ENCODE measurements around the gene GGA3.
A peak's percentile ranks its signal among the peaks of the same experiment; 100 is the strongest.

Gene GGA3

GRCh38 chr17:75238684-75239191, 22.7 kb downstream of the GGA3 start:
- H3K4me3 ChIP-seq (ENCODE audit: low read length), result no peak overlapping the region
- peak; percentile 93 for TF ChIP-seq CTCF (IDR thresholded peaks at IDR 0.05; ENCODE audit: insufficient read depth, low read depth, low read length, missing control alignments)
- peak; percentile 72 for DNase-seq (ENCODE audit: low read depth)

GRCh38 chr17:75238020-75238580, 23.3 kb downstream of the GGA3 start:
- no peak overlapping the region for H3K4me3 ChIP-seq (ENCODE audit: low read length)
- DNase-seq (ENCODE audit: low read depth), result no peak
- TF ChIP-seq CTCF (IDR thresholded peaks at IDR 0.05; ENCODE audit: insufficient read depth, low read depth, low read length, missing control alignments), result no peak

- no peak overlapping the region for H3K4me3 ChIP-seq (ENCODE audit: low read length)
- no peak for TF ChIP-seq CTCF (IDR thresholded peaks at IDR 0.05; ENCODE audit: insufficient read depth, low read depth, low read length, missing control alignments)
- no peak for DNase-seq (ENCODE audit: low read depth)
Measured at GRCh38 chr17:75237100-75238014, 24.0 kb downstream of the GGA3 start.

GRCh38 chr17:75232786-75233185, 28.6 kb downstream of the GGA3 start:
- DNase-seq (ENCODE audit: low read depth), result no peak
- no peak overlapping the region for H3K4me3 ChIP-seq (ENCODE audit: low read length)
- TF ChIP-seq CTCF (IDR thresholded peaks at IDR 0.05; ENCODE audit: insufficient read depth, low read depth, low read length, missing control alignments), result no peak

GRCh38 chr17:75231741-75232464, 29.5 kb downstream of the GGA3 start:
- H3K4me3 ChIP-seq (ENCODE audit: low read length), result no peak overlapping the region
- TF ChIP-seq CTCF (IDR thresholded peaks at IDR 0.05; ENCODE audit: insufficient read depth, low read depth, low read length, missing control alignments), result no peak
- DNase-seq (ENCODE audit: low read depth), result no peak

GRCh38 chr17:75231071-75231470, 30.3 kb downstream of the GGA3 start:
- no peak for TF ChIP-seq CTCF (IDR thresholded peaks at IDR 0.05; ENCODE audit: insufficient read depth, low read depth, low read length, missing control alignments)
- no peak overlapping the region for H3K4me3 ChIP-seq (ENCODE audit: low read length)
- DNase-seq (ENCODE audit: low read depth), result no peak

Measured in epithelial cell of esophagus (primary cell).